HepG2 (cell line): ENCODE data around the gene AUTS2. TPM values are rescaled to one million over a fixed set of nuclear protein-coding genes. Genes with fewer than 3 reads are reported as not detected.

Experiments
- ATAC-seq: fragments of 200-7000 bp; cut with Tn5 transposase; 3 replicates; pipeline ENCODE4 v1.9.1; 2020; ENCODE audit warnings: mild to moderate bottlenecking, moderate library complexity
- BruUV-seq: library from RNA; stranded (reverse); fragments of 400-500 nt; replicated peaks from 2 replicates; lab custom pipeline; 2021; lab: Mats Ljungman, UMichigan
- CTCF ChIA-PET: fragments of 300-600 bp; formaldehyde crosslinking; extraction: SDS; loops from one replicate; lab custom pipeline; 2021; ENCODE audit warnings: low total read pairs, inconsistent platforms, low intra/inter-chr PET ratio; lab: Yijun Ruan, JAX
- POLR2A ChIA-PET: fragments of 350-600 bp; sonication (Branson Sonifier 250); formaldehyde crosslinking; loops from one replicate; lab custom pipeline; 2020; ENCODE audit warnings: antibody characterized with exemption, inconsistent platforms; lab: Yijun Ruan, JAX
- DNase-seq: peaks from one replicate; pipeline ENCODE4 v3.0.0-alpha.2; 2015; ENCODE audit warnings: low spot score
- FAIRE-seq: peaks from 3 replicates; lab custom pipeline; 2011; peaks lifted over from hg19 to GRCh38; lab: Jason Lieb, UNC
- H2AFZ ChIP-seq: one replicate; pipeline ENCODE4 v1.6.1; 2011; ENCODE audit warnings: low read length, inconsistent platforms
- H3K27ac ChIP-seq: fragments of 300-600 bp; 3 replicates; pipeline ENCODE4 v1.8.0; 2011; ENCODE audit warnings: mixed run types, mild to moderate bottlenecking, mixed read lengths, low read length, inconsistent platforms; ENCODE audit not compliant: insufficient read depth; ENCODE audit errors: extremely low read length
- H3K27me3 ChIP-seq, 2 experiments: fragments of 200-600 bp in 1 of 2; 2 replicates in 1 of 2; 3 replicates in 1 of 2; pipeline versions ENCODE4 v1.6.0 to v1.8.0; 2011; ENCODE audit warnings: low read length in 2 of 2, mild to moderate bottlenecking in 2 of 2, moderate library complexity in 2 of 2, inconsistent platforms in 1 of 2; ENCODE audit not compliant: insufficient read depth in 2 of 2, control insufficient read depth in 1 of 2
- H3K36me3 ChIP-seq, 2 experiments: fragments of 200-600 bp in 1 of 2; replicated peaks in 1 of 2; 2 replicates in 1 of 2; 3 replicates in 1 of 2; pipeline versions ENCODE4 v1.5.1 to v1.8.0; 2011; ENCODE audit warnings: low read length in 2 of 2, inconsistent platforms in 1 of 2; ENCODE audit not compliant: insufficient read depth in 2 of 2, control insufficient read depth in 1 of 2
- H3K4me1 ChIP-seq: 2 replicates; pipeline ENCODE4 v1.5.1; 2012; ENCODE audit warnings: low read length, inconsistent platforms; ENCODE audit not compliant: insufficient read depth
- H3K4me2 ChIP-seq: 2 replicates; pipeline ENCODE4 v1.6.0; 2011; ENCODE audit warnings: low read depth, low read length, inconsistent platforms
- H3K4me3 ChIP-seq, 3 experiments: fragments of 200-600 bp in 1 of 3; sonication (generic), shearing (Covaris generic) in 1 of 3; replicated peaks in 1 of 3; 2 replicates each; pipeline ENCODE4 v1.5.1; 2011 to 2016; ENCODE audit warnings: low read length in 3 of 3, inconsistent platforms in 2 of 3, low read depth in 2 of 3, mild to moderate bottlenecking in 2 of 3, control low read depth in 1 of 3, mixed read lengths in 1 of 3; ENCODE audit not compliant: insufficient read depth in 1 of 3
- H3K79me2 ChIP-seq: one replicate; pipeline ENCODE4 v1.6.1; 2011; ENCODE audit warnings: low read length, inconsistent platforms; ENCODE audit not compliant: insufficient read depth
- H3K9ac ChIP-seq: 2 replicates; pipeline ENCODE4 v1.6.0; 2011; ENCODE audit warnings: mild to moderate bottlenecking, low read depth, low read length, inconsistent platforms; ENCODE audit not compliant: insufficient read depth
- H3K9me3 ChIP-seq: 2 replicates; pipeline ENCODE4 v1.5.1; 2012; ENCODE audit warnings: mild to moderate bottlenecking, low read length
- H4K20me1 ChIP-seq: 2 replicates; pipeline ENCODE4 v1.6.0; 2011; ENCODE audit warnings: inconsistent platforms, mild to moderate bottlenecking, low read length, moderate library complexity; ENCODE audit not compliant: insufficient read depth
- EED ChIP-seq: sonication (generic); formaldehyde crosslinking; IDR thresholded peaks from 2 replicates; pipeline ENCODE4 v1.5.0; 2020; ENCODE audit warnings: mild to moderate bottlenecking, missing genetic modification reagents
- SMARCC2 ChIP-seq: fragments of 450-650 bp; IDR thresholded peaks from 2 replicates; pipeline ENCODE4 v1.6.1; 2017; ENCODE audit warnings: antibody characterized with exemption, mild to moderate bottlenecking
- TERF1 ChIP-seq: sonication (generic); formaldehyde crosslinking; IDR thresholded peaks from 2 replicates; pipeline ENCODE4 v1.8.0; 2022; ENCODE audit warnings: mild to moderate bottlenecking, missing genetic modification reagents, moderate library complexity
- ZFP91 ChIP-seq: sonication (generic); formaldehyde crosslinking; IDR thresholded peaks from 2 replicates; pipeline ENCODE4 v1.9.0; 2022; ENCODE audit warnings: missing genetic modification reagents, mild to moderate bottlenecking, borderline replicate concordance
- WGBS: methylation state at CpG from one replicate; pipeline ENCODE4 v1.1.6; 2017; ENCODE audit warnings: low lambda C conversion rate; 5-methylcytosine and 5-hydroxymethylcytosine counted together
- in situ Hi-C: cut with HindIII; loops from 2 replicates; pipeline ENCODE4 v1.10.0; 2017; ENCODE audit warnings: low pct_unique_long_range_greater_than_20kb; ENCODE audit not compliant: extremely low pct_ligation_motif_present
- intact Hi-C: fragments of 100-400 bp; cut with micrococcal nuclease; formaldehyde crosslinking; loops from one replicate; pipeline ENCODE4 v1.10.0; 2022; ENCODE audit not compliant: unreplicated experiment
- polyA plus RNA-seq, 8 experiments: library from polyadenylated mRNA; depleted of rRNA in 3 of 8; stranded (reverse) in 7 of 8; unstranded in 1 of 8; fragments of >200 nt; fragmentation: Illumina TruSeq in 4 of 8; extraction: Trizol in 4 of 8; gene quantifications; 2 replicates each; pipeline versions ENCODE4 v1.2.1 to v1.2.3, GENCODE V29; 2011 to 2016; ENCODE audit warnings: low read depth in 4 of 8, missing spikeins in 1 of 8, mixed read lengths in 1 of 8; ENCODE audit not compliant: insufficient read depth in 1 of 8
- total RNA-seq, 5 experiments: library from RNA; depleted of rRNA; stranded (reverse); fragments of >200 nt; fragmentation: Illumina TruSeq; extraction: Trizol; gene quantifications; 2 replicates each; pipeline ENCODE4 v1.2.3, GENCODE V29; 2016; ENCODE audit warnings: low read depth in 1 of 5

The AUTS2 gene
- total and polyA plus RNA-seq, 2 of the 13 experiments (the other 11 are each of a cell fraction or from before 2014, with no cell fraction given): 0.38 TPM; not detected in 1

GRCh38 chr7:69818636-69819332 lies 220.5 kb downstream of the AUTS2 start (continued):
- TF ChIP-seq ZFP91 (CRISPR knock-in tag) (no peak), EED (CRISPR knock-in tag) (no peak)

- no peaks in the 10 kb centered on the region for H3K79me2 ChIP-seq
- intact Hi-C loops: no loop called here
- no peaks in the 10 kb centered on the region for H3K36me3 ChIP-seq
- no peak overlapping the region for H3K9ac ChIP-seq
- BruUV-seq: no TSS peak
- H3K4me3 ChIP-seq: no peak overlapping the region
- ChIA-PET POLR2A (no interaction called here), CTCF (no interaction called here)
- no peak overlapping the region for H3K4me2 ChIP-seq
- ATAC-seq (no peak), DNase-seq (no peak), FAIRE-seq (no peak)
- no peaks in the 10 kb centered on the region for H3K9me3 ChIP-seq
- H4K20me1 ChIP-seq: no peaks in the 10 kb centered on the region
- no peak overlapping the region for H2AFZ ChIP-seq
- H3K27me3 ChIP-seq: no peaks in the 10 kb centered on the region
- in situ Hi-C loops: no loop called here
- 45% methylated on average over 4 of the region's 4 CpGs for WGBS
- no peak overlapping the region for H3K27ac ChIP-seq
- no peak for TF ChIP-seq TERF1 (CRISPR knock-in tag)
- TF ChIP-seq SMARCC2: no peak
- H3K4me1 ChIP-seq: no peaks in the 10 kb centered on the region
These were observed 221.0 kb downstream of the AUTS2 start for GRCh38 chr7:69819333-69819705.
